Keratinocyte (primary cell): ENCODE results near the gene LOXL4. TPM values are rescaled to one million over a fixed set of nuclear protein-coding genes. Genes with fewer than 3 reads are reported as not detected.

ENCODE experiments used
- DNase-seq: peaks from one replicate; pipeline ENCODE4 v3.0.0-alpha.2; 2011; ENCODE audit warnings: low read depth, missing footprints, low spot score
- FAIRE-seq: peaks from 2 replicates; lab custom pipeline; 2011; peaks lifted over from hg19 to GRCh38; lab: Jason Lieb, UNC
- H2AFZ ChIP-seq: 2 replicates; pipeline ENCODE4 v1.6.0; 2012; ENCODE audit warnings: low read length, control low read depth, inconsistent platforms; ENCODE audit not compliant: control insufficient read depth
- H3K27ac ChIP-seq: 2 replicates; pipeline ENCODE4 v1.5.1; 2011; ENCODE audit warnings: low read length; ENCODE audit not compliant: control insufficient read depth, insufficient read depth
- H3K27me3 ChIP-seq: 3 replicates; pipeline ENCODE4 v1.6.0; 2011; ENCODE audit warnings: low read length; ENCODE audit not compliant: control insufficient read depth, insufficient read depth; ENCODE audit errors: extremely low read depth
- H3K36me3 ChIP-seq, 2 experiments: 2 replicates in 1 of 2; 3 replicates in 1 of 2; pipeline ENCODE4 v1.5.1; 2011; ENCODE audit warnings: low read length in 2 of 2, mild to moderate bottlenecking in 1 of 2; ENCODE audit not compliant: control insufficient read depth in 2 of 2, insufficient read depth in 2 of 2; ENCODE audit errors: extremely low read depth in 1 of 2
- H3K4me1 ChIP-seq: 3 replicates; pipeline ENCODE4 v1.5.1; 2011; ENCODE audit warnings: low read length; ENCODE audit not compliant: control insufficient read depth, insufficient read depth; ENCODE audit errors: extremely low read depth
- H3K4me2 ChIP-seq: 3 replicates; pipeline ENCODE4 v1.6.0; 2011; ENCODE audit warnings: low read depth, low read length; ENCODE audit not compliant: control insufficient read depth, insufficient read depth; ENCODE audit errors: extremely low read depth
- H3K4me3 ChIP-seq, 3 experiments: fragments of 200-600 bp in 1 of 3; sonication (generic) in 1 of 3; 2 replicates in 2 of 3; 3 replicates in 1 of 3; pipeline ENCODE4 v1.5.1; 2011 to 2016; ENCODE audit warnings: low read length in 3 of 3, mild to moderate bottlenecking in 3 of 3, control low read depth in 2 of 3, inconsistent platforms in 1 of 3, low read depth in 1 of 3, mixed read lengths in 1 of 3, mixed run types in 1 of 3, moderate library complexity in 1 of 3; ENCODE audit not compliant: control insufficient read depth in 2 of 3, insufficient read depth in 2 of 3; ENCODE audit errors: extremely low read depth in 1 of 3
- H3K79me2 ChIP-seq: 2 replicates; pipeline ENCODE4 v1.6.0; 2012; ENCODE audit warnings: low read length; ENCODE audit not compliant: control insufficient read depth, insufficient read depth
- H3K9ac ChIP-seq: 3 replicates; pipeline ENCODE4 v1.6.0; 2011; ENCODE audit warnings: low read length; ENCODE audit not compliant: control insufficient read depth, insufficient read depth; ENCODE audit errors: extremely low read depth
- H3K9me1 ChIP-seq: 3 replicates; pipeline ENCODE4 v1.6.0; 2011; ENCODE audit warnings: low read length; ENCODE audit not compliant: control insufficient read depth, insufficient read depth; ENCODE audit errors: extremely low read depth
- H3K9me3 ChIP-seq: 2 replicates; pipeline ENCODE4 v1.5.1; 2012; ENCODE audit warnings: low read depth, low read length; ENCODE audit not compliant: control insufficient read depth
- H4K20me1 ChIP-seq: 3 replicates; pipeline ENCODE4 v1.6.0; 2011; ENCODE audit warnings: low read length; ENCODE audit not compliant: control insufficient read depth, insufficient read depth; ENCODE audit errors: extremely low read depth
- CTCF ChIP-seq, 3 experiments: IDR thresholded peaks in 1 of 3; conservative IDR thresholded peaks in 1 of 3; optimal IDR thresholded peaks in 1 of 3; 2 replicates in 2 of 3; 3 replicates in 1 of 3; pipeline versions ENCODE3 to v1.5.1; 2011; ENCODE audit warnings: low read length in 3 of 3, mild to moderate bottlenecking in 3 of 3, moderate library complexity in 2 of 3, control low read depth in 1 of 3, inconsistent platforms in 1 of 3; ENCODE audit not compliant: insufficient read depth in 2 of 3; ENCODE audit errors: extremely low read depth in 1 of 3
- EZH2 ChIP-seq: IDR thresholded peaks from one replicate; pipeline ENCODE4 v1.6.1; 2012; ENCODE audit warnings: inconsistent platforms, mild to moderate bottlenecking, low read length, moderate library complexity
- dilution Hi-C: fragments of 300-500 bp; cut with MboI; formaldehyde crosslinking; loops from one replicate; pipeline ENCODE4 v1.7.0; 2020; ENCODE audit warnings: low sequenced_read_pairs; ENCODE audit not compliant: extremely low pct_ligation_motif_present
- polyA plus RNA-seq, 5 experiments: library from polyadenylated mRNA; depleted of rRNA in 3 of 5; stranded (reverse) in 3 of 5; stranded (forward) in 1 of 5; unstranded in 1 of 5; fragments of >200 nt; gene quantifications; 1 replicate in 1 of 5; 2 replicates in 3 of 5; 3 replicates in 1 of 5; pipeline versions ENCODE4 v1.2.1 to v1.2.3, GENCODE V29; 2011 to 2012; ENCODE audit warnings: missing spikeins in 2 of 5, low read depth in 1 of 5, low replicate concordance in 1 of 5

Gene LOXL4
- polyA plus RNA-seq, 1 donor (not counting 4 experiments of a cell fraction or from before 2014, with no cell fraction given), result 0.01 TPM

- Histone ChIP-seq H3K9me1 (no peaks in the 10 kb centered on the region), H3K79me2 (no peaks in the 10 kb centered on the region), H3K9me3 (no peaks in the 10 kb centered on the region), H3K27me3 (peaks cover 2% of the 10 kb centered on the region), H3K27ac (no peak overlapping the region), H3K9ac (no peak overlapping the region), H4K20me1 (no peaks in the 10 kb centered on the region), H2AFZ (peak overlapping the region; percentile 64), H3K36me3 (no peaks in the 10 kb centered on the region), H3K4me3 (no peak overlapping the region), H3K4me2 (peak overlapping the region; percentile 40), H3K4me1 (peaks cover 17% of the 10 kb centered on the region)
- DNase-seq, result no peak
- FAIRE-seq, result peak; percentile 59
- no peak for TF ChIP-seq EZH2
- peak; percentile 77 to 97 (median 91) for TF ChIP-seq CTCF (optimal IDR thresholded peaks at IDR 0.05 in 1 of 3, IDR thresholded peaks at IDR 0.05 in 1 of 3, conservative IDR thresholded peaks at IDR 0.05 in 1 of 3; ENCODE audit: extremely low read depth in 1 of 3, insufficient read depth in 2 of 3, low read length in 3 of 3)
- dilution Hi-C loops, result no loop called here
Measured at GRCh38 chr10:98309366-98310355, 41.7 kb upstream of the LOXL4 start.

- Histone ChIP-seq H3K27me3 (peaks cover 2% of the 10 kb centered on the region), H3K9ac (no peak overlapping the region), H3K9me3 (no peaks in the 10 kb centered on the region), H3K4me1 (peaks cover 16% of the 10 kb centered on the region), H3K36me3 (no peaks in the 10 kb centered on the region), H3K4me2 (peak overlapping the region; percentile 49), H2AFZ (peak overlapping the region; percentile 64), H3K79me2 (no peaks in the 10 kb centered on the region), H3K9me1 (no peaks in the 10 kb centered on the region), H3K4me3 (no peak overlapping the region), H4K20me1 (no peaks in the 10 kb centered on the region), H3K27ac (no peak overlapping the region)
- FAIRE-seq (no peak), DNase-seq (no peak)
- dilution Hi-C loops, result no loop called here
- TF ChIP-seq EZH2, result no peak
- no peak for TF ChIP-seq CTCF (optimal IDR thresholded peaks at IDR 0.05 in 1 of 3, IDR thresholded peaks at IDR 0.05 in 1 of 3, conservative IDR thresholded peaks at IDR 0.05 in 1 of 3; ENCODE audit: extremely low read depth in 1 of 3, insufficient read depth in 2 of 3, low read length in 3 of 3)
Measured at GRCh38 chr10:98308669-98309365, 40.8 kb upstream of the LOXL4 start.
